MM.1S (cell line): Measurements from ENCODE around the gene HMGB1.

Experiments
- EZH2 ChIP-seq: fragments of 300-600 bp; sonication (generic); optimal IDR thresholded peaks from 2 replicates; pipeline ENCODE3; 2017; ENCODE audit warnings: low read depth, mild to moderate bottlenecking, antibody characterized with exemption, low read length, mixed read lengths
- EZH2phosphoT487 ChIP-seq: fragments of 300-600 bp; sonication (generic); IDR thresholded peaks from 2 replicates; pipeline ENCODE4 v1.6.1; 2018; ENCODE audit warnings: antibody characterized with exemption, low read length
- TF ChIP-seq, protein P1 (sequence below): fragments of 300-600 bp; sonication (generic); IDR thresholded peaks from 2 replicates; pipeline ENCODE4 v1.5.1; 2016; ENCODE audit warnings: antibody characterized with exemption, low read length, mixed read lengths

DNA sequence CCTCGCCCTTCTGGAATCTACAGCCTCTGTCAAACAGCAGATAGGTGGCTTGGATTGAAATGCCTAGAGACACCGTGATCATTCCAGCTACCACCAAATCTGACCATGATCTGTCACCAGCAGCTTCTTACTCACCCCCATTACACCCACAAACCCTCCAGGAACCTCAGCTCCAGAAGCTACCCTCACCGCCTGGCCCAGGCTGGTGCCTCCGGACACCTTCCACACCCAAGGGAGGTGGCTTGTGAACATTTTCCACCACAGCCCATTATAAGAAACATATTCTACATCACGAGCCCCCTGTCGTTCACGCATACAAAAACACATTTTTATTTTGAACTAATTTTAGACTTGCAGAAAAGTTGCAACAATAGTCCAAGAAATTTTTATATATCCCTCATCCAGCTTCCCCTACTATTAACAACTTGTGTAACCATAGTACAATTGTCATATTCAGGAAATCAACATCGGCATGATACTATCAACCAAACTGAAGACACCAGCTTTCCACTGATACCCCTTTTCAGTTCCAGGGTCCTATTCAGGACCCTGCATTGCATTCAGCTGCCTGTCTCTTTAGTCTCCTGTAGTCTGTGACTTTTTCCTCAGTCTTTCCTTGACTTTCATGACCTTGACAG is 58.8 kb downstream of the HMGB1 start:
- TF ChIP-seq, protein P1, sequence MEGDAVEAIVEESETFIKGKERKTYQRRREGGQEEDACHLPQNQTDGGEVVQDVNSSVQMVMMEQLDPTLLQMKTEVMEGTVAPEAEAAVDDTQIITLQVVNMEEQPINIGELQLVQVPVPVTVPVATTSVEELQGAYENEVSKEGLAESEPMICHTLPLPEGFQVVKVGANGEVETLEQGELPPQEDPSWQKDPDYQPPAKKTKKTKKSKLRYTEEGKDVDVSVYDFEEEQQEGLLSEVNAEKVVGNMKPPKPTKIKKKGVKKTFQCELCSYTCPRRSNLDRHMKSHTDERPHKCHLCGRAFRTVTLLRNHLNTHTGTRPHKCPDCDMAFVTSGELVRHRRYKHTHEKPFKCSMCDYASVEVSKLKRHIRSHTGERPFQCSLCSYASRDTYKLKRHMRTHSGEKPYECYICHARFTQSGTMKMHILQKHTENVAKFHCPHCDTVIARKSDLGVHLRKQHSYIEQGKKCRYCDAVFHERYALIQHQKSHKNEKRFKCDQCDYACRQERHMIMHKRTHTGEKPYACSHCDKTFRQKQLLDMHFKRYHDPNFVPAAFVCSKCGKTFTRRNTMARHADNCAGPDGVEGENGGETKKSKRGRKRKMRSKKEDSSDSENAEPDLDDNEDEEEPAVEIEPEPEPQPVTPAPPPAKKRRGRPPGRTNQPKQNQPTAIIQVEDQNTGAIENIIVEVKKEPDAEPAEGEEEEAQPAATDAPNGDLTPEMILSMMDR: no peak
- TF ChIP-seq EZH2 (no peak), EZH2phosphoT487 (no peak)
